Panc1 (cell line): ENCODE data around the gene FDXR. TPM values are rescaled to one million over a fixed set of nuclear protein-coding genes. Genes with fewer than 3 reads are reported as not detected.
A peak's percentile ranks its signal among the peaks of the same experiment; 100 is the strongest.

ENCODE experiments used
- ATAC-seq: fragments of 200-7000 bp; cut with Tn5 transposase; 2 replicates; pipeline ENCODE4 v1.9.1; 2020; ENCODE audit warnings: mild to moderate bottlenecking, moderate library complexity
- BruUV-seq: library from RNA; stranded (reverse); fragments of 400-500 nt; replicated peaks from 2 replicates; lab custom pipeline; 2021; lab: Mats Ljungman, UMichigan
- CTCF ChIA-PET: fragments of 300-600 bp; sonication (Branson Sonifier 250); formaldehyde crosslinking; loops from one replicate; lab custom pipeline; 2022; ENCODE audit warnings: antibody characterized with exemption; lab: Charles Lee
- POLR2A ChIA-PET: fragments of 300-600 bp; sonication (Branson Sonifier 250); formaldehyde crosslinking; loops from one replicate; lab custom pipeline; 2022; ENCODE audit warnings: antibody characterized with exemption; lab: Charles Lee
- DNase-seq: peaks from one replicate; pipeline ENCODE4 v3.0.0-alpha.2; 2010; ENCODE audit warnings: low read depth, low spot score
- H3K27ac ChIP-seq: 2 replicates; pipeline ENCODE4 v1.5.1; 2011; ENCODE audit warnings: mild to moderate bottlenecking, low read length, inconsistent platforms
- H3K27me3 ChIP-seq: fragments of 200-500 bp; sonication (Bioruptor generic); 2 replicates; pipeline ENCODE4 v1.6.0; 2014; ENCODE audit warnings: low read length, inconsistent platforms; ENCODE audit not compliant: control insufficient read depth, insufficient read depth
- H3K36me3 ChIP-seq: fragments of 200-500 bp; sonication (Bioruptor generic); 2 replicates; pipeline ENCODE4 v1.5.1; 2014; ENCODE audit warnings: inconsistent platforms, mild to moderate bottlenecking, low read length, moderate library complexity; ENCODE audit not compliant: control insufficient read depth, insufficient read depth
- H3K4me1 ChIP-seq: 2 replicates; pipeline ENCODE4 v1.5.1; 2011; ENCODE audit warnings: inconsistent platforms, mild to moderate bottlenecking, low read length, moderate library complexity; ENCODE audit not compliant: control insufficient read depth, insufficient read depth
- H3K4me3 ChIP-seq, 2 experiments: 2 replicates each; pipeline ENCODE4 v1.5.1; 2011 to 2012; ENCODE audit warnings: low read depth in 2 of 2, low read length in 2 of 2, mild to moderate bottlenecking in 2 of 2, inconsistent platforms in 1 of 2, moderate library complexity in 1 of 2
- H3K9me3 ChIP-seq: fragments of 200-500 bp; sonication (Bioruptor generic); 2 replicates; pipeline ENCODE4 v1.5.1; 2014; ENCODE audit warnings: low read depth, mild to moderate bottlenecking, inconsistent platforms, low read length, moderate library complexity; ENCODE audit not compliant: control insufficient read depth, insufficient read depth
- POLR2AphosphoS5 ChIP-seq: IDR thresholded peaks from 2 replicates; pipeline ENCODE4 v1.6.1; 2012; ENCODE audit warnings: mild to moderate bottlenecking, low read depth, low read length, moderate library complexity
- SIN3A ChIP-seq: IDR thresholded peaks from 2 replicates; pipeline ENCODE4 v1.6.1; 2012; ENCODE audit warnings: low read depth, mild to moderate bottlenecking, low read length, moderate library complexity, borderline replicate concordance; ENCODE audit not compliant: insufficient read depth
- TCF7L2 ChIP-seq: IDR thresholded peaks from 2 replicates; pipeline ENCODE4 v1.6.1; 2011; ENCODE audit warnings: mild to moderate bottlenecking, low read depth, low read length, inconsistent platforms
- in situ Hi-C: cut with HindIII; loops from 2 replicates; pipeline ENCODE4 v1.10.0; 2016; ENCODE audit warnings: low sequenced_read_pairs, low pct_unique_long_range_greater_than_20kb
- intact Hi-C: fragments of 100-400 bp; cut with micrococcal nuclease; formaldehyde crosslinking; loops from one replicate; pipeline ENCODE4 v1.10.0; 2022; ENCODE audit not compliant: unreplicated experiment
- total RNA-seq: library from RNA; stranded (reverse); gene quantifications from one replicate; pipeline ENCODE4 v1.2.1, GENCODE V29; 2021; ENCODE audit not compliant: unreplicated experiment
- TF ChIP-seq, protein P1 (sequence below), 2 experiments: IDR thresholded peaks; 2 replicates each; pipeline ENCODE4 v1.6.1; 2011 to 2012; ENCODE audit warnings: low read depth in 2 of 2, control low read depth in 1 of 2, low read length in 1 of 2, mild to moderate bottlenecking in 1 of 2, moderate library complexity in 1 of 2; ENCODE audit not compliant: insufficient read depth in 1 of 2
- TF ChIP-seq, protein P2 (sequence below): fragments of 450-650 bp; IDR thresholded peaks from 2 replicates; pipeline ENCODE4 v1.5.1; 2017; ENCODE audit warnings: mild to moderate bottlenecking

FDXR gene
- total RNA-seq, 1 experiment from 2014 or later = 21.8 TPM

DNA sequence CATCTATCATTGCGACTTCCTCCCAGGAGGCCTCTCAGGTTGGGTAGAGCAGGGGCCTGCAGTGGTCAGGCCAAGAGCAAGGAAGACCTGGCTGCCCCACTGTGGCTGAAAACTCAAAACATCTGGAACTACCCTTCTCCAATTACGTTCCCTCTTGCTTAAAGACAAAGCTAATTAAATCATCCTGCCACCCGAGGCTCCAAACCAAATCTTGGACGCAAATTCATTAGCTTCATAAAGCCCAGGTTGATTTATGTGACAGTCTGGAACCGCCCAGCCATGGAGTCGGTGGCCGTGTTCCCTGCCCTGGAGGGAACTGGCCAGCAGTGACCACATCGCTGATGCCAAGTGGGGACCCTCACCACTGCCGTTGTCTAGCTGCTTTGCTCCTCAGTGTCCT is 34.5 kb downstream of the FDXR start:
- H3K36me3 ChIP-seq = no peaks in the 10 kb centered on the region
- ChIA-PET CTCF (interaction anchor here (0.6 kb wide), 1 partner anchor 475 kb away, joined by 3 read pairs; no protein-coding TSS in a partner anchor), POLR2A (interaction anchor here (0.7 kb wide), 1 partner anchor 29 kb away, joined by 3 read pairs; no protein-coding TSS in a partner anchor)
- intact Hi-C loops (no loop called here), in situ Hi-C loops (no loop called here)
- H3K9me3 ChIP-seq = no peaks in the 10 kb centered on the region
- ATAC-seq (no peak), DNase-seq (no peak)
- peaks cover 14% of the 10 kb centered on the region for H3K4me1 ChIP-seq
- TF ChIP-seq POLR2AphosphoS5 (no peak), TCF7L2 (no peak), SIN3A (no peak)
- TF ChIP-seq, protein P1, sequence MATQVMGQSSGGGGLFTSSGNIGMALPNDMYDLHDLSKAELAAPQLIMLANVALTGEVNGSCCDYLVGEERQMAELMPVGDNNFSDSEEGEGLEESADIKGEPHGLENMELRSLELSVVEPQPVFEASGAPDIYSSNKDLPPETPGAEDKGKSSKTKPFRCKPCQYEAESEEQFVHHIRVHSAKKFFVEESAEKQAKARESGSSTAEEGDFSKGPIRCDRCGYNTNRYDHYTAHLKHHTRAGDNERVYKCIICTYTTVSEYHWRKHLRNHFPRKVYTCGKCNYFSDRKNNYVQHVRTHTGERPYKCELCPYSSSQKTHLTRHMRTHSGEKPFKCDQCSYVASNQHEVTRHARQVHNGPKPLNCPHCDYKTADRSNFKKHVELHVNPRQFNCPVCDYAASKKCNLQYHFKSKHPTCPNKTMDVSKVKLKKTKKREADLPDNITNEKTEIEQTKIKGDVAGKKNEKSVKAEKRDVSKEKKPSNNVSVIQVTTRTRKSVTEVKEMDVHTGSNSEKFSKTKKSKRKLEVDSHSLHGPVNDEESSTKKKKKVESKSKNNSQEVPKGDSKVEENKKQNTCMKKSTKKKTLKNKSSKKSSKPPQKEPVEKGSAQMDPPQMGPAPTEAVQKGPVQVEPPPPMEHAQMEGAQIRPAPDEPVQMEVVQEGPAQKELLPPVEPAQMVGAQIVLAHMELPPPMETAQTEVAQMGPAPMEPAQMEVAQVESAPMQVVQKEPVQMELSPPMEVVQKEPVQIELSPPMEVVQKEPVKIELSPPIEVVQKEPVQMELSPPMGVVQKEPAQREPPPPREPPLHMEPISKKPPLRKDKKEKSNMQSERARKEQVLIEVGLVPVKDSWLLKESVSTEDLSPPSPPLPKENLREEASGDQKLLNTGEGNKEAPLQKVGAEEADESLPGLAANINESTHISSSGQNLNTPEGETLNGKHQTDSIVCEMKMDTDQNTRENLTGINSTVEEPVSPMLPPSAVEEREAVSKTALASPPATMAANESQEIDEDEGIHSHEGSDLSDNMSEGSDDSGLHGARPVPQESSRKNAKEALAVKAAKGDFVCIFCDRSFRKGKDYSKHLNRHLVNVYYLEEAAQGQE (IDR thresholded peaks at IDR 0.05; ENCODE audit: insufficient read depth in 1 of 2, low read depth in 2 of 2, low read length in 1 of 2) = no peak
- TF ChIP-seq, protein P2, sequence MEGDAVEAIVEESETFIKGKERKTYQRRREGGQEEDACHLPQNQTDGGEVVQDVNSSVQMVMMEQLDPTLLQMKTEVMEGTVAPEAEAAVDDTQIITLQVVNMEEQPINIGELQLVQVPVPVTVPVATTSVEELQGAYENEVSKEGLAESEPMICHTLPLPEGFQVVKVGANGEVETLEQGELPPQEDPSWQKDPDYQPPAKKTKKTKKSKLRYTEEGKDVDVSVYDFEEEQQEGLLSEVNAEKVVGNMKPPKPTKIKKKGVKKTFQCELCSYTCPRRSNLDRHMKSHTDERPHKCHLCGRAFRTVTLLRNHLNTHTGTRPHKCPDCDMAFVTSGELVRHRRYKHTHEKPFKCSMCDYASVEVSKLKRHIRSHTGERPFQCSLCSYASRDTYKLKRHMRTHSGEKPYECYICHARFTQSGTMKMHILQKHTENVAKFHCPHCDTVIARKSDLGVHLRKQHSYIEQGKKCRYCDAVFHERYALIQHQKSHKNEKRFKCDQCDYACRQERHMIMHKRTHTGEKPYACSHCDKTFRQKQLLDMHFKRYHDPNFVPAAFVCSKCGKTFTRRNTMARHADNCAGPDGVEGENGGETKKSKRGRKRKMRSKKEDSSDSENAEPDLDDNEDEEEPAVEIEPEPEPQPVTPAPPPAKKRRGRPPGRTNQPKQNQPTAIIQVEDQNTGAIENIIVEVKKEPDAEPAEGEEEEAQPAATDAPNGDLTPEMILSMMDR = no peak
- no peaks in the 10 kb centered on the region for H3K27me3 ChIP-seq
- H3K27ac ChIP-seq = no peak overlapping the region
- no peak overlapping the region for H3K4me3 ChIP-seq
- BruUV-seq = TSS peak; percentile 54

- no peak for TF ChIP-seq POLR2AphosphoS5
- TF ChIP-seq, protein P2 = no peak
- no peak for TF ChIP-seq TCF7L2
- TF ChIP-seq, protein P1 (IDR thresholded peaks at IDR 0.05; ENCODE audit: insufficient read depth in 1 of 2, low read depth in 2 of 2, low read length in 1 of 2) = no peak
- TF ChIP-seq SIN3A = no peak
- BruUV-seq = no TSS peak
- intact Hi-C loops (no loop called here), in situ Hi-C loops (no loop called here)
- ATAC-seq = no peak
- Histone ChIP-seq H3K9me3 (no peaks in the 10 kb centered on the region), H3K27me3 (no peaks in the 10 kb centered on the region), H3K4me3 (no peak overlapping the region), H3K4me1 (peaks cover 8% of the 10 kb centered on the region), H3K27ac (no peak overlapping the region), H3K36me3 (no peaks in the 10 kb centered on the region)
- ChIA-PET CTCF (interaction anchor here (0.5 kb wide), 1 partner anchor 15 kb away, joined by 5 read pairs; no protein-coding TSS in a partner anchor), POLR2A (interaction anchor here (0.5 kb wide), 1 partner anchor 1136 kb away, joined by 7 read pairs; no protein-coding TSS in a partner anchor)
- no peak for DNase-seq
These were observed 35.9 kb downstream of the FDXR start for GRCh38 chr17:74836691-74837467.
